Measurements from ENCODE around the gene ANKH.

Gene ANKH

DNA sequence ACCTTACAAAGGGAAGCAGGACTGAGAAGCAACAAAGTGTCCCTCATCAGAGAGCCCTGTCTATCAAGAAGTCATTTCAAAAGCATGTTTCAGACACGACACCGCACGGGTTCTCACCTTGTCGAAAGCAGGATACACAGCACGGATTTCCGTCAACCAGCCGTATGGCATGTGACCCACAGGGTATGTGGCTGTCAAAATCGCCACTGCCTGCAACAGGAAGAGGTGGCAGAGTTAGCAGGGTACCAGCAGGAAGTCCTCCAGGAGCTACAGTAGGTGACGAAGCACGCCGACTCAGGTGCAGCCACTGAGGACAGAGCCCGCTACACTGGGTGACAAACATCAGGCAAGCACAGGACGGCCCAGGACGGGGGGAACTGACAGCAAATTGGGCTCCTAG lies 125.8 kb downstream of the ANKH start:
- H3K4me3 ChIP-seq (replicated peaks; ENCODE audit: low read depth, low read length), result no peak overlapping the region
- TF ChIP-seq, protein P1, sequence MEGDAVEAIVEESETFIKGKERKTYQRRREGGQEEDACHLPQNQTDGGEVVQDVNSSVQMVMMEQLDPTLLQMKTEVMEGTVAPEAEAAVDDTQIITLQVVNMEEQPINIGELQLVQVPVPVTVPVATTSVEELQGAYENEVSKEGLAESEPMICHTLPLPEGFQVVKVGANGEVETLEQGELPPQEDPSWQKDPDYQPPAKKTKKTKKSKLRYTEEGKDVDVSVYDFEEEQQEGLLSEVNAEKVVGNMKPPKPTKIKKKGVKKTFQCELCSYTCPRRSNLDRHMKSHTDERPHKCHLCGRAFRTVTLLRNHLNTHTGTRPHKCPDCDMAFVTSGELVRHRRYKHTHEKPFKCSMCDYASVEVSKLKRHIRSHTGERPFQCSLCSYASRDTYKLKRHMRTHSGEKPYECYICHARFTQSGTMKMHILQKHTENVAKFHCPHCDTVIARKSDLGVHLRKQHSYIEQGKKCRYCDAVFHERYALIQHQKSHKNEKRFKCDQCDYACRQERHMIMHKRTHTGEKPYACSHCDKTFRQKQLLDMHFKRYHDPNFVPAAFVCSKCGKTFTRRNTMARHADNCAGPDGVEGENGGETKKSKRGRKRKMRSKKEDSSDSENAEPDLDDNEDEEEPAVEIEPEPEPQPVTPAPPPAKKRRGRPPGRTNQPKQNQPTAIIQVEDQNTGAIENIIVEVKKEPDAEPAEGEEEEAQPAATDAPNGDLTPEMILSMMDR (IDR thresholded peaks at IDR 0.05; ENCODE audit: low read length, missing control alignments), result no peak
- DNase-seq (ENCODE audit: low read depth), result no peak

DNA sequence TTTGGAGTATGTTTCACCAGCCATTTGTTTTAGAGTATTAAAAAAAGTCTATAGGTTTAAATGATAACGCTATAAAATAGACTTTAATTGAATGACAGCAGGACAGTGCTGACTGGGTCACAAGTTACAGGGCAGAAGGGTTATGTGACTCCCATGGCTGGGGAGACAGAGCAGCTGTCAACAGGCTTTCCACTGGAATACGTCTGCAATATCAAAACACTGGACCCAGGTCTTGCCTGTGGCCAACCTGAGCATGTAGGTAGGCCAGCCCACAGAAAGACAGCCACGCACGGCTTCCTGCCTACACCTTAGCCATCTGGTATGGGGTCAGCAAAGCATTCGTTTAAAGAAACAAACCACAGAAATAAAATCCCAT lies 126.4 kb downstream of the ANKH start:
- TF ChIP-seq, protein P1 (IDR thresholded peaks at IDR 0.05; ENCODE audit: low read length, missing control alignments), result no peak
- H3K4me3 ChIP-seq (replicated peaks; ENCODE audit: low read depth, low read length), result no peak overlapping the region
- no peak for DNase-seq (ENCODE audit: low read depth)

DNA sequence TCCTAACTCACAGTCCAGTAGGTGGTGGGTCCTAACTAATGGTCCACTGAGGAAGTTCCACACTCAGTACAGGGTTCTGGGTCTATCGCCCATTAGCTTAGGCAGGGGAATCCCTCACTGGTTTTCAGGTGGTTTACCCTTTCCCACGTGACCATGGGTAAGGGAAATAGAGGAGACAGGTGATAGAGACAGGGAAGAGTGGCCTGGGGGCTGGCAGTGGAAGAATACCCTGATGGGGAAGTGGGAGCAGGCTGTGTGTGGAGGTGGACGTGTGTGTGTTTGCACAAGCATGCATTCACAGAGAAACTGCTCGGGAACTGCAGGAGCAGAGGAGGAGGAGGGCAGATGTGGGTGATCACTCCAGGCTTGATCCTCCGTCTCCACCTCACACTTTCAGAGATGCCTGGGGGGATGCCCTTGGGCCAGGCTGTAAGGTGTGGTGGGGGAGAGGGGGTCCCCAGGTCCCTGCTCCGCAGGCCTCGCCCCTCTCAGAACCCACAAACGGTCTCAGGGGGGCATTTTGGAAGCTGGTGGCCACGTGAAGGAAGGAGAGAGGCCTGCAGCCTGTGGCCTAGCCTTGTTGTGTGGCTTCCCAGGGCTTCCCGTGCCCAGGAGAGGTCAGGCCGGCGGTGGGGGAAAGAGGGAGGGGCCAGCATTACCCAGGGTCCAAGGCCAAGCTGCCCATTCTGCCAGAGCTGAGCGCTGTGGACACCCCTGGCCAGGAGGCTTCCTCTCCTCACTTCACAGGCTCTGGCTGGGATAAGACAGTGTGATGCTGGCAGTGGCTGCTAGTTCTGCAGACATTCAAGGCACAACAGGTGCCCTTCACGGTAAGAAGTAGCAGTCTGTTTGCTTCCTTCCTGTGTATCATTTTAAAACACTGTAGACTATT lies 127.0 kb downstream of the ANKH start:
- TF ChIP-seq, protein P1 (IDR thresholded peaks at IDR 0.05; ENCODE audit: low read length, missing control alignments), result no peak
- no peak for DNase-seq (ENCODE audit: low read depth)
- no peak overlapping the region for H3K4me3 ChIP-seq (replicated peaks; ENCODE audit: low read depth, low read length)

DNA sequence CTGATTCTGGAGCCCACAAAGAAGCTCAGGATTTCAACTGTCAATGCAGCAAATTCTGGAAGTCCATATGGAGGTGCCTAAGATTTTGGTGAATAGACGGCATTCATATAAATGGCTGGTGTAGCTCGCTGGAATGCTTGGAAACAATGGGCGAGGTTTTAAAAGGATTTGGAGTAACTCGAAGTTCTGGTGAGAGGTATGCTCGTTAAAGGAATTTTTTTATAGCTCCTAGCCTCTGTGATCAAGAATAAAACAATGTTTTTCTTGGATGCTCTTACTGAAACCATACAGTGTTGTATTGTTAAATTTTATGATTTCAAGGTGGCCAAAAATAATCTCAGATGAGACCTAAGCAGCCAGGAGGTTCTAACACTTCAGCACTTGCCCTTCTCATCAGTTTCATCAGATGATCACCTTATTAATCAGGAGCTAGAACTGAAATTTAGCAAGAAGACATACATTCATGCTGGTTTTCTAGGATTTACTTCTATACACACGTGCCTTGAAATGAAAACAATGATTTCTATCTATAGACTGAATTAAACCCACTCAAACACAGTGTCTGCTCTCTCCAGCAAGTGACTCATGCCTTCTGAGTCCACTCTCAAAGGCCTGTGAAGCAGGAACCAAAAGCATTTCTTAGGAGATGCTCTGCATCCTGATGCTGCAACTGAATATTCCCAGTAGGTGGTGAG lies 127.8 kb downstream of the ANKH start:
- peak; percentile 28 for DNase-seq (ENCODE audit: low read depth)
- TF ChIP-seq, protein P1 (IDR thresholded peaks at IDR 0.05; ENCODE audit: low read length, missing control alignments), result no peak

DNA sequence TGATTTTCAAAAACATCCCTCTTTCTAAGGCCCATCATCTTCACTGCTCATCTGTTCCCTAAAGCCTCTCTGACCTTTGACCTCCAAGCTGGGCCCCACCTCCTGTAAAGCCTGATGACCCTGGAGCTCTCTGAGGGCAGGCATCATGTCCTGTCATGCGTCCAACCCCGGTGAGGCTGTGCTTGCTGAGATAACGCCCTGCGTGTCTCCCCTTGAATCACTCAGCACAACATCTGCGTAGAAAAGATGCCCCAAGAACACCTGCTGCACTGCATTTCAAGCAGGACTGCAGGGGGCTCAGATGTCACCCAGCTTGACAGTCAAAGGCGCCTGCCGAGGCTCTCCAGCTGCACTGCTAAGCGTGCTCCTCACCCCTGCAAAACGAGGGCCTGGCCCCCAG lies 129.1 kb downstream of the ANKH start:
- no peak overlapping the region for H3K4me3 ChIP-seq (replicated peaks; ENCODE audit: low read depth, low read length)
- DNase-seq (ENCODE audit: low read depth), result no peak
- TF ChIP-seq, protein P1 (IDR thresholded peaks at IDR 0.05; ENCODE audit: low read length, missing control alignments), result no peak

More for the DNA sequence above, 127.8 kb downstream of the ANKH start:
- no peak overlapping the region for H3K4me3 ChIP-seq (replicated peaks; ENCODE audit: low read depth, low read length)

DNA sequence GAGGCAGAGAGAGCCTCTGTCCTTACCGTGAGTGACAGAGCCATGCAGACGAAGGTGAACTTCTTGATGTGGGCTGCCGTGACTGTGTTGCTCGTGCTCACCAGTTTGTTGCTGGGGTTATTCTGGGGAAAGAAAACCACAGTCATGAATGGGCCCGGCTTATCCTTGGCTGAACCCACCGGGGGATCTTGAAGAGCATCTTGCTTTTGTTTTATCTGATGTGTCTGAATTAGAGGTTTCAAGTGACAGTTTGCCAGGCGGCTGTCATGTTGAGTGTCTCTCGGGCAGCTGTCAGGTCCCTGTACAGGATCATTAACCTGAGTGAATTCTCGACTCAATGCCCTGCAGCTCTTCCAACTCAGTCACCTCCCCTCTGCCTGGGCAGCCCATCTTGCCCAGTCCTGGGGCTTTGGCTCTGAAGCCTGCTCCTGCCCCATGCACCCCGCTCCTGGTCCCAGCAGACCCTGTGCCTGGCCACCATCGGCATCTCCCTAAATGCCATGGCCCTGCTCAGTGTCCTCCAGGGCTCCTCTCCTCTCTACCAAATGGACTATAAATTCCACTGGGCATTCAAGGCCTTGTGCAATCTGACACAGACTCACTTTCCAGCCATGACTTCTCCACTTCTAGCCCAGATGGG lies 129.7 kb downstream of the ANKH start:
- no peak overlapping the region for H3K4me3 ChIP-seq (replicated peaks; ENCODE audit: low read depth, low read length)
- DNase-seq (ENCODE audit: low read depth), result no peak
- TF ChIP-seq, protein P1 (IDR thresholded peaks at IDR 0.05; ENCODE audit: low read length, missing control alignments), result no peak
